ENCODE measurements around the gene AMPH.

Gene AMPH

GRCh38 chr7:38548605-38549004, 82.6 kb downstream of the AMPH start:
- in situ Hi-C loops (cut with MboI; ENCODE audit: low sequenced_read_pairs), result no loop called here

- in situ Hi-C loops (cut with MboI; ENCODE audit: low sequenced_read_pairs), result no loop called here
Measured at GRCh38 chr7:38546763-38547162, 84.4 kb downstream of the AMPH start.

GRCh38 chr7:38545977-38546376, 85.2 kb downstream of the AMPH start:
- in situ Hi-C loops (cut with MboI; ENCODE audit: low sequenced_read_pairs), result no loop called here

GRCh38 chr7:38542156-38542555, 89.0 kb downstream of the AMPH start:
- in situ Hi-C loops (cut with MboI; ENCODE audit: low sequenced_read_pairs), result no loop called here

- in situ Hi-C loops (cut with MboI; ENCODE audit: low sequenced_read_pairs), result no loop called here
Measured at GRCh38 chr7:38541440-38541839, 89.7 kb downstream of the AMPH start.

GRCh38 chr7:38539477-38540081, 91.6 kb downstream of the AMPH start:
- in situ Hi-C loops (cut with MboI; ENCODE audit: low sequenced_read_pairs), result no loop called here

GRCh38 chr7:38535073-38535472, 96.1 kb downstream of the AMPH start:
- in situ Hi-C loops (cut with MboI; ENCODE audit: low sequenced_read_pairs), result no loop called here

- in situ Hi-C loops (cut with MboI; ENCODE audit: low sequenced_read_pairs), result no loop called here
Measured at GRCh38 chr7:38525857-38526256, 105.3 kb downstream of the AMPH start.

GRCh38 chr7:38524786-38525185, 106.4 kb downstream of the AMPH start:
- in situ Hi-C loops (cut with MboI; ENCODE audit: low sequenced_read_pairs), result no loop called here

GRCh38 chr7:38520741-38521140, 110.4 kb downstream of the AMPH start:
- in situ Hi-C loops (cut with MboI; ENCODE audit: low sequenced_read_pairs), result no loop called here

- in situ Hi-C loops (cut with MboI; ENCODE audit: low sequenced_read_pairs), result no loop called here
Measured at GRCh38 chr7:38518541-38518940, 112.6 kb downstream of the AMPH start.

- in situ Hi-C loops (cut with MboI; ENCODE audit: low sequenced_read_pairs), result no loop called here
Measured at GRCh38 chr7:38512704-38513103, 118.5 kb downstream of the AMPH start.

- in situ Hi-C loops (cut with MboI; ENCODE audit: low sequenced_read_pairs), result no loop called here
Measured at GRCh38 chr7:38512291-38512690, 118.9 kb downstream of the AMPH start.

- in situ Hi-C loops (cut with MboI; ENCODE audit: low sequenced_read_pairs), result no loop called here
Measured at GRCh38 chr7:38507384-38507783, 123.8 kb downstream of the AMPH start.

- in situ Hi-C loops (cut with MboI; ENCODE audit: low sequenced_read_pairs), result no loop called here
Measured at GRCh38 chr7:38506756-38507155, 124.4 kb downstream of the AMPH start.

GRCh38 chr7:38506004-38506403, 125.2 kb downstream of the AMPH start:
- in situ Hi-C loops (cut with MboI; ENCODE audit: low sequenced_read_pairs), result no loop called here

- in situ Hi-C loops (cut with MboI; ENCODE audit: low sequenced_read_pairs), result no loop called here
Measured at GRCh38 chr7:38504684-38505083, 126.5 kb downstream of the AMPH start.

GRCh38 chr7:38502848-38503247, 128.3 kb downstream of the AMPH start:
- in situ Hi-C loops (cut with MboI; ENCODE audit: low sequenced_read_pairs), result no loop called here

GRCh38 chr7:38502289-38502688, 128.9 kb downstream of the AMPH start:
- in situ Hi-C loops (cut with MboI; ENCODE audit: low sequenced_read_pairs), result no loop called here

- in situ Hi-C loops (cut with MboI; ENCODE audit: low sequenced_read_pairs), result no loop called here
Measured at GRCh38 chr7:38492010-38492409, 139.2 kb downstream of the AMPH start.

GRCh38 chr7:38482521-38482920, 148.7 kb downstream of the AMPH start:
- in situ Hi-C loops (cut with MboI; ENCODE audit: low sequenced_read_pairs), result no loop called here

GRCh38 chr7:38481401-38481800, 149.8 kb downstream of the AMPH start:
- in situ Hi-C loops (cut with MboI; ENCODE audit: low sequenced_read_pairs), result no loop called here

- in situ Hi-C loops (cut with MboI; ENCODE audit: low sequenced_read_pairs), result no loop called here
Measured at GRCh38 chr7:38478404-38478803, 152.8 kb downstream of the AMPH start.
